Parathyroid adenoma (tissue), 2 donors: ENCODE measurements around the gene SH3GL2.
"Not testable (repeated sequence)": the region's sequence is repeated elsewhere in the genome, so short reads cannot be mapped to it uniquely, and the experiment has no call there.

Experiments
- H2AFZ ChIP-seq: fragments of 300-600 bp; sonication (generic); one replicate; pipeline ENCODE4 v1.7.0; 2017; ENCODE audit warnings: antibody characterized with exemption, mild to moderate bottlenecking
- H3K27ac ChIP-seq: fragments of 300-600 bp; sonication (generic); one replicate; pipeline ENCODE4 v1.7.0; 2017
- H3K27me3 ChIP-seq: fragments of 300-600 bp; sonication (generic); one replicate; pipeline ENCODE4 v1.7.0; 2017; ENCODE audit warnings: low read length; ENCODE audit not compliant: control insufficient read depth, insufficient read depth
- H3K36me3 ChIP-seq: fragments of 300-600 bp; sonication (generic); one replicate; pipeline ENCODE4 v1.7.0; 2017; ENCODE audit warnings: low read length; ENCODE audit not compliant: control insufficient read depth, insufficient read depth
- H3K4me1 ChIP-seq: fragments of 300-600 bp; sonication (generic); one replicate; pipeline ENCODE4 v1.7.0; 2017; ENCODE audit warnings: control low read depth
- H3K4me2 ChIP-seq: fragments of 300-600 bp; sonication (generic); one replicate; pipeline ENCODE4 v1.7.0; 2017; ENCODE audit warnings: low read length
- H3K4me3 ChIP-seq: fragments of 300-600 bp; sonication (generic); one replicate; pipeline ENCODE4 v1.7.0; 2017; ENCODE audit warnings: low read depth, low read length
- H3K79me2 ChIP-seq: fragments of 300-600 bp; sonication (generic); one replicate; pipeline ENCODE4 v1.7.0; 2017; ENCODE audit warnings: control low read depth
- H3K9ac ChIP-seq: fragments of 300-600 bp; sonication (generic); one replicate; pipeline ENCODE4 v1.7.0; 2017; ENCODE audit warnings: mild to moderate bottlenecking
- H3K9me3 ChIP-seq: fragments of 300-600 bp; sonication (generic); one replicate; pipeline ENCODE4 v1.7.0; 2017; ENCODE audit warnings: low read length; ENCODE audit not compliant: control insufficient read depth
- CTCF ChIP-seq: fragments of 300-600 bp; sonication (generic); IDR thresholded peaks from one replicate; pipeline ENCODE4 v1.7.0; 2017; ENCODE audit warnings: antibody characterized with exemption, mild to moderate bottlenecking
- donor health status: primary hyperparathyroidism.

The SH3GL2 gene

GRCh38 chr9:17761984-17762676 lies 183.3 kb downstream of the SH3GL2 start:
- no peaks in the 10 kb centered on the region for H3K4me1 ChIP-seq

GRCh38 chr9:17764306-17764705 lies 185.4 kb downstream of the SH3GL2 start:
- Histone ChIP-seq H3K79me2 (no peaks in the 10 kb centered on the region), H3K27ac (no peak overlapping the region), H3K4me3 (no peak overlapping the region), H3K36me3 (no peaks in the 10 kb centered on the region), H3K4me1 (no peaks in the 10 kb centered on the region), H3K4me2 (no peak overlapping the region), H3K9me3 (no peaks in the 10 kb centered on the region), H3K27me3 (no peaks in the 10 kb centered on the region), H2AFZ (no peak overlapping the region), H3K9ac (no peak overlapping the region)
- TF ChIP-seq CTCF = no peak

More at GRCh38 chr9:17761984-17762676, 183.3 kb downstream of the SH3GL2 start:
- no peak for TF ChIP-seq CTCF
- Histone ChIP-seq H3K9me3 (no peaks in the 10 kb centered on the region), H3K27me3 (no peaks in the 10 kb centered on the region), H3K9ac (no peak overlapping the region), H3K4me2 (no peak overlapping the region), H3K4me3 (no peak overlapping the region), H3K27ac (no peak overlapping the region), H3K36me3 (no peaks in the 10 kb centered on the region), H3K79me2 (no peaks in the 10 kb centered on the region), H2AFZ (no peak overlapping the region)

- not testable (repeated sequence) for H3K27me3 ChIP-seq, H3K4me3 ChIP-seq, H3K9me3 ChIP-seq, H3K4me1 ChIP-seq, H2AFZ ChIP-seq, H3K36me3 ChIP-seq, H3K9ac ChIP-seq, H3K4me2 ChIP-seq, H3K27ac ChIP-seq, H3K79me2 ChIP-seq
Measured at GRCh38 chr9:17765131-17765530, 186.3 kb downstream of the SH3GL2 start.

GRCh38 chr9:17772223-17772622 lies 193.4 kb downstream of the SH3GL2 start:
- no peaks in the 10 kb centered on the region for H3K9me3 ChIP-seq
- no peaks in the 10 kb centered on the region for H3K79me2 ChIP-seq
- H3K27ac ChIP-seq = no peak overlapping the region
- H2AFZ ChIP-seq = no peak overlapping the region
- H3K36me3 ChIP-seq = no peaks in the 10 kb centered on the region
- H3K4me1 ChIP-seq = no peaks in the 10 kb centered on the region
- no peak for TF ChIP-seq CTCF
- no peaks in the 10 kb centered on the region for H3K27me3 ChIP-seq
- no peak overlapping the region for H3K9ac ChIP-seq
- H3K4me3 ChIP-seq = no peak overlapping the region
- H3K4me2 ChIP-seq = no peak overlapping the region

GRCh38 chr9:17775656-17776055 lies 196.8 kb downstream of the SH3GL2 start:
- Histone ChIP-seq H3K27me3 (no peaks in the 10 kb centered on the region), H3K9ac (no peak overlapping the region), H2AFZ (no peak overlapping the region), H3K9me3 (no peaks in the 10 kb centered on the region), H3K4me1 (no peaks in the 10 kb centered on the region), H3K4me3 (no peak overlapping the region), H3K27ac (no peak overlapping the region), H3K36me3 (no peaks in the 10 kb centered on the region), H3K79me2 (no peaks in the 10 kb centered on the region), H3K4me2 (no peak overlapping the region)
- TF ChIP-seq CTCF = no peak
